HepG2 (cell line): ENCODE measurements around the gene EXOC3L4. TPM values are rescaled to one million over a fixed set of nuclear protein-coding genes. Genes with fewer than 3 reads are reported as not detected.
A peak's percentile ranks its signal among the peaks of the same experiment; 100 is the strongest.

Source experiments
- HOMEZ ChIP-seq: IDR thresholded peaks from 2 replicates; pipeline ENCODE4 v1.6.1; 2016; ENCODE audit warnings: low read depth
- HOXA5 ChIP-seq: sonication (generic); formaldehyde crosslinking; IDR thresholded peaks from 2 replicates; pipeline ENCODE4 v1.4.0; 2020; ENCODE audit warnings: missing genetic modification reagents
- KLF15 ChIP-seq: sonication (generic); formaldehyde crosslinking; IDR thresholded peaks from 2 replicates; pipeline ENCODE4 v1.8.1; 2023; ENCODE audit warnings: borderline replicate concordance, mild to moderate bottlenecking, inconsistent platforms, missing genetic modification reagents, mixed read lengths
- NR2F1 ChIP-seq, 2 experiments: fragments of 450-650 bp in 1 of 2; formaldehyde crosslinking in 1 of 2; IDR thresholded peaks; 2 replicates each; pipeline versions ENCODE4 v1.5.0 to v1.6.1; 2016 to 2020; ENCODE audit warnings: mild to moderate bottlenecking in 1 of 2, missing compliant biosample characterization in 1 of 2, missing genetic modification reagents in 1 of 2, moderate library complexity in 1 of 2
- PTBP1 ChIP-seq: fragments of 200-400 bp; formaldehyde crosslinking; IDR thresholded peaks from 2 replicates; pipeline ENCODE4 v1.6.1; 2018; ENCODE audit warnings: low read length, low read depth; ENCODE audit not compliant: poor library complexity, severe bottlenecking
- RORA ChIP-seq: sonication (generic); formaldehyde crosslinking; IDR thresholded peaks from 2 replicates; pipeline ENCODE4 v1.5.0; 2020; ENCODE audit warnings: mild to moderate bottlenecking, missing genetic modification reagents, moderate library complexity
- ZBTB37 ChIP-seq: sonication (generic); formaldehyde crosslinking; IDR thresholded peaks from 2 replicates; pipeline ENCODE4 v1.4.0; 2020; ENCODE audit warnings: mild to moderate bottlenecking, missing genetic modification reagents
- ZFP36 ChIP-seq: fragments of 150-350 bp; IDR thresholded peaks from 2 replicates; pipeline ENCODE4 v1.6.1; 2018; ENCODE audit warnings: borderline replicate concordance, low read length, low read depth; ENCODE audit not compliant: partially characterized antibody
- ZNF138 ChIP-seq: sonication (generic); formaldehyde crosslinking; IDR thresholded peaks from 2 replicates; pipeline ENCODE4 v1.5.0; 2020; ENCODE audit warnings: mild to moderate bottlenecking, low read depth, missing genetic modification reagents
- ZNF251 ChIP-seq: sonication (generic); formaldehyde crosslinking; IDR thresholded peaks from 2 replicates; pipeline ENCODE4 v1.9.0; 2021; ENCODE audit warnings: mild to moderate bottlenecking, missing genetic modification reagents
- ZNF264 ChIP-seq: sonication (generic); formaldehyde crosslinking; IDR thresholded peaks from 2 replicates; pipeline ENCODE4 v1.4.0; 2020; ENCODE audit warnings: missing genetic modification reagents
- ZNF430 ChIP-seq: sonication (generic); formaldehyde crosslinking; IDR thresholded peaks from 2 replicates; pipeline ENCODE4 v1.9.0; 2021; ENCODE audit warnings: mild to moderate bottlenecking, missing genetic modification reagents
- ZNF44 ChIP-seq: sonication (generic); formaldehyde crosslinking; IDR thresholded peaks from 2 replicates; pipeline ENCODE4 v1.5.1; 2020; ENCODE audit warnings: mild to moderate bottlenecking, missing genetic modification reagents
- ZNF619 ChIP-seq: sonication (generic); formaldehyde crosslinking; IDR thresholded peaks from 2 replicates; pipeline ENCODE4 v1.4.0; 2020; ENCODE audit warnings: mild to moderate bottlenecking, missing genetic modification reagents
- ZNF841 ChIP-seq: sonication (generic); formaldehyde crosslinking; IDR thresholded peaks from 2 replicates; pipeline ENCODE4 v1.8.1; 2023; ENCODE audit warnings: missing genetic modification reagents, borderline replicate concordance
- polyA plus RNA-seq, 8 experiments: library from polyadenylated mRNA; depleted of rRNA in 3 of 8; stranded (reverse) in 7 of 8; unstranded in 1 of 8; fragments of >200 nt; fragmentation: Illumina TruSeq in 4 of 8; extraction: Trizol in 4 of 8; gene quantifications; 2 replicates each; pipeline versions ENCODE4 v1.2.1 to v1.2.3, GENCODE V29; 2011 to 2016; ENCODE audit warnings: low read depth in 4 of 8, missing spikeins in 1 of 8, mixed read lengths in 1 of 8; ENCODE audit not compliant: insufficient read depth in 1 of 8
- total RNA-seq, 5 experiments: library from RNA; depleted of rRNA; stranded (reverse); fragments of >200 nt; fragmentation: Illumina TruSeq; extraction: Trizol; gene quantifications; 2 replicates each; pipeline ENCODE4 v1.2.3, GENCODE V29; 2016; ENCODE audit warnings: low read depth in 1 of 5
- TF ChIP-seq, protein P1 (sequence below): sonication (generic); formaldehyde crosslinking; IDR thresholded peaks from 2 replicates; pipeline ENCODE4 v1.4.0; 2020; ENCODE audit warnings: missing genetic modification reagents, borderline replicate concordance
- TF ChIP-seq, protein P2 (sequence below): sonication (generic); formaldehyde crosslinking; IDR thresholded peaks from 2 replicates; pipeline ENCODE4 v1.4.0; 2020; ENCODE audit warnings: missing genetic modification reagents; ENCODE audit errors: not compliant biosample characterization

Gene EXOC3L4
- total and polyA plus RNA-seq, 2 of the 13 experiments (the other 11 are each of a cell fraction or from before 2014, with no cell fraction given) = 11.8 to 27.0 TPM

GRCh38 chr14:103103461-103104388, 9.2 kb downstream of the EXOC3L4 start (continued):
- TF ChIP-seq ZNF841 (CRISPR knock-in tag) = no peak
- TF ChIP-seq ZNF44 (CRISPR knock-in tag) = no peak
- TF ChIP-seq ZNF264 (CRISPR knock-in tag) = no peak
- no peak for TF ChIP-seq HOMEZ
- TF ChIP-seq ZFP36 = no peak
- TF ChIP-seq NR2F1 (CRISPR knock-in tag; IDR thresholded peaks at IDR 0.05) = peak in 1 of 2 experiments; percentile 80; a peak in 3 of 4 replicates
- TF ChIP-seq, protein P1, sequence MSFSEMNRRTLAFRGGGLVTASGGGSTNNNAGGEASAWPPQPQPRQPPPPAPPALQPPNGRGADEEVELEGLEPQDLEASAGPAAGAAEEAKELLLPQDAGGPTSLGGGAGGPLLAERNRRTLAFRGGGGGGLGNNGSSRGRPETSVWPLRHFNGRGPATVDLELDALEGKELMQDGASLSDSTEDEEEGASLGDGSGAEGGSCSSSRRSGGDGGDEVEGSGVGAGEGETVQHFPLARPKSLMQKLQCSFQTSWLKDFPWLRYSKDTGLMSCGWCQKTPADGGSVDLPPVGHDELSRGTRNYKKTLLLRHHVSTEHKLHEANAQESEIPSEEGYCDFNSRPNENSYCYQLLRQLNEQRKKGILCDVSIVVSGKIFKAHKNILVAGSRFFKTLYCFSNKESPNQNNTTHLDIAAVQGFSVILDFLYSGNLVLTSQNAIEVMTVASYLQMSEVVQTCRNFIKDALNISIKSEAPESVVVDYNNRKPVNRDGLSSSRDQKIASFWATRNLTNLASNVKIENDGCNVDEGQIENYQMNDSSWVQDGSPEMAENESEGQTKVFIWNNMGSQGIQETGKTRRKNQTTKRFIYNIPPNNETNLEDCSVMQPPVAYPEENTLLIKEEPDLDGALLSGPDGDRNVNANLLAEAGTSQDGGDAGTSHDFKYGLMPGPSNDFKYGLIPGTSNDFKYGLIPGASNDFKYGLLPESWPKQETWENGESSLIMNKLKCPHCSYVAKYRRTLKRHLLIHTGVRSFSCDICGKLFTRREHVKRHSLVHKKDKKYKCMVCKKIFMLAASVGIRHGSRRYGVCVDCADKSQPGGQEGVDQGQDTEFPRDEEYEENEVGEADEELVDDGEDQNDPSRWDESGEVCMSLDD (CRISPR knock-in tag) = peak; percentile 23; the same call in 1 of the 2 replicates
- peak; percentile 20 for TF ChIP-seq PTBP1
- no peak for TF ChIP-seq ZNF138 (CRISPR knock-in tag)
- TF ChIP-seq KLF15 (CRISPR knock-in tag) = 0 out of 2 replicates have a peak, but pooled peaks have one; percentile 43
- no peak for TF ChIP-seq RORA
- TF ChIP-seq HOXA5 (CRISPR knock-in tag) = no peak
- no peak for TF ChIP-seq ZNF251 (CRISPR knock-in tag)
- TF ChIP-seq ZNF619 (CRISPR knock-in tag) = no peak
- TF ChIP-seq ZBTB37 (CRISPR knock-in tag) = 0 out of 2 replicates have a peak, but pooled peaks have one; percentile 23
- TF ChIP-seq ZNF430 (CRISPR knock-in tag) = peak; percentile 32; the same call in 1 of the 2 replicates
- TF ChIP-seq, protein P2, sequence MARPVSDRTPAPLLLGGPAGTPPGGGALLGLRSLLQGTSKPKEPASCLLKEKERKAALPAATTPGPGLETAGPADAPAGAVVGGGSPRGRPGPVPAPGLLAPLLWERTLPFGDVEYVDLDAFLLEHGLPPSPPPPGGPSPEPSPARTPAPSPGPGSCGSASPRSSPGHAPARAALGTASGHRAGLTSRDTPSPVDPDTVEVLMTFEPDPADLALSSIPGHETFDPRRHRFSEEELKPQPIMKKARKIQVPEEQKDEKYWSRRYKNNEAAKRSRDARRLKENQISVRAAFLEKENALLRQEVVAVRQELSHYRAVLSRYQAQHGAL (CRISPR knock-in tag) = no peak
